ENCODE data around the gene ZWINT. TPM values are rescaled to one million over a fixed set of nuclear protein-coding genes. Genes with fewer than 3 reads are reported as not detected.

Gene ZWINT
- total RNA-seq (20.2 TPM), polyA plus RNA-seq (2.2 TPM)

GRCh38 chr10:56360967-56361612 lies at the start of gene ZWINT:
ZWINT (minus strand) TSS chr10:56361259; CDS start chr10:56361236, 23 bp downstream.
- Histone ChIP-seq H3K36me3 (ENCODE audit: insufficient read depth) (no peaks in the 10 kb centered on the region), H3K27ac (ENCODE audit: low read depth) (no peak within 1 kb of the TSS), H3K4me1 (ENCODE audit: insufficient read depth) (no peaks in the 10 kb centered on the region), H3K4me3 (ENCODE audit: low read depth, low read length) (peak within 1 kb of the TSS; percentile 37)
- DNase-seq (ENCODE audit: extremely low spot score) = peak; percentile 91
- WGBS = under 1% methylated on average over 44 of the region's 44 CpGs

GRCh38 chr10:56383806-56384205 lies 22.7 kb upstream of the ZWINT start:
- Histone ChIP-seq H3K36me3 (ENCODE audit: insufficient read depth) (no peaks in the 10 kb centered on the region), H3K4me3 (ENCODE audit: low read depth, low read length) (no peak overlapping the region), H3K27ac (ENCODE audit: low read depth) (no peak overlapping the region), H3K4me1 (ENCODE audit: insufficient read depth) (no peaks in the 10 kb centered on the region)
- no peak for DNase-seq (ENCODE audit: extremely low spot score)

- H3K36me3 ChIP-seq (ENCODE audit: insufficient read depth) = no peaks in the 10 kb centered on the region
- H3K4me3 ChIP-seq (ENCODE audit: low read depth, low read length) = no peak overlapping the region
- 88% methylated on average over 7 of the region's 7 CpGs for WGBS
- no peaks in the 10 kb centered on the region for H3K4me1 ChIP-seq (ENCODE audit: insufficient read depth)
- DNase-seq (ENCODE audit: extremely low spot score) = no peak
- H3K27ac ChIP-seq (ENCODE audit: low read depth) = no peak overlapping the region
Measured at GRCh38 chr10:56370217-56371113, 9.4 kb upstream of the ZWINT start.

GRCh38 chr10:56360583-56360966 lies 484 bp downstream of the ZWINT start:
- WGBS = 9% methylated on average over 6 of the region's 6 CpGs
- Histone ChIP-seq H3K27ac (ENCODE audit: low read depth) (no peak overlapping the region), H3K36me3 (ENCODE audit: insufficient read depth) (no peaks in the 10 kb centered on the region), H3K4me1 (ENCODE audit: insufficient read depth) (no peaks in the 10 kb centered on the region), H3K4me3 (ENCODE audit: low read depth, low read length) (peak overlapping the region; percentile 37)
- no peak for DNase-seq (ENCODE audit: extremely low spot score)

GRCh38 chr10:56359837-56360236 lies 1.2 kb downstream of the ZWINT start:
- Histone ChIP-seq H3K4me1 (ENCODE audit: insufficient read depth) (no peaks in the 10 kb centered on the region), H3K36me3 (ENCODE audit: insufficient read depth) (no peaks in the 10 kb centered on the region), H3K4me3 (ENCODE audit: low read depth, low read length) (no peak overlapping the region), H3K27ac (ENCODE audit: low read depth) (no peak overlapping the region)
- DNase-seq (ENCODE audit: extremely low spot score) = no peak
- WGBS = 91% methylated on average over 4 of the region's 4 CpGs

- no peaks in the 10 kb centered on the region for H3K36me3 ChIP-seq (ENCODE audit: insufficient read depth)
- no peak overlapping the region for H3K27ac ChIP-seq (ENCODE audit: low read depth)
- H3K4me3 ChIP-seq (ENCODE audit: low read depth, low read length) = no peak overlapping the region
- H3K4me1 ChIP-seq (ENCODE audit: insufficient read depth) = no peaks in the 10 kb centered on the region
- DNase-seq (ENCODE audit: extremely low spot score) = no peak
Measured at GRCh38 chr10:56357018-56357417, 4.0 kb downstream of the ZWINT start.

GRCh38 chr10:56351909-56352630 lies 9.0 kb downstream of the ZWINT start:
- H3K4me3 ChIP-seq (ENCODE audit: low read depth, low read length) = no peak overlapping the region
- WGBS = 94% methylated on average over 20 of the region's 20 CpGs
- H3K4me1 ChIP-seq (ENCODE audit: insufficient read depth) = no peaks in the 10 kb centered on the region
- no peak for DNase-seq (ENCODE audit: extremely low spot score)
- H3K27ac ChIP-seq (ENCODE audit: low read depth) = no peak overlapping the region
- no peaks in the 10 kb centered on the region for H3K36me3 ChIP-seq (ENCODE audit: insufficient read depth)

GRCh38 chr10:56349611-56350010 lies 11.4 kb downstream of the ZWINT start:
- H3K4me1 ChIP-seq (ENCODE audit: insufficient read depth) = no peaks in the 10 kb centered on the region
- H3K36me3 ChIP-seq (ENCODE audit: insufficient read depth) = no peaks in the 10 kb centered on the region
- no peak for DNase-seq (ENCODE audit: extremely low spot score)
- H3K4me3 ChIP-seq (ENCODE audit: low read depth, low read length) = no peak overlapping the region
- no peak overlapping the region for H3K27ac ChIP-seq (ENCODE audit: low read depth)
- 94% methylated on average over 1 of the region's 1 CpG for WGBS

GRCh38 chr10:56348101-56348500 lies 13.0 kb downstream of the ZWINT start:
- Histone ChIP-seq H3K4me1 (ENCODE audit: insufficient read depth) (no peaks in the 10 kb centered on the region), H3K36me3 (ENCODE audit: insufficient read depth) (no peaks in the 10 kb centered on the region), H3K27ac (ENCODE audit: low read depth) (no peak overlapping the region), H3K4me3 (ENCODE audit: low read depth, low read length) (no peak overlapping the region)
- 54% methylated on average over 3 of the region's 3 CpGs for WGBS
- no peak for DNase-seq (ENCODE audit: extremely low spot score)

- Histone ChIP-seq H3K36me3 (ENCODE audit: insufficient read depth) (no peaks in the 10 kb centered on the region), H3K4me3 (ENCODE audit: low read depth, low read length) (no peak overlapping the region), H3K4me1 (ENCODE audit: insufficient read depth) (no peaks in the 10 kb centered on the region), H3K27ac (ENCODE audit: low read depth) (no peak overlapping the region)
- DNase-seq (ENCODE audit: extremely low spot score) = no peak
Measured at GRCh38 chr10:56346845-56347415, 14.1 kb downstream of the ZWINT start.

GRCh38 chr10:56341612-56342011 lies 19.4 kb downstream of the ZWINT start:
- no peaks in the 10 kb centered on the region for H3K4me1 ChIP-seq (ENCODE audit: insufficient read depth)
- no peak for DNase-seq (ENCODE audit: extremely low spot score)
- no peak overlapping the region for H3K27ac ChIP-seq (ENCODE audit: low read depth)
- no peaks in the 10 kb centered on the region for H3K36me3 ChIP-seq (ENCODE audit: insufficient read depth)
- WGBS = 92% methylated on average over 1 of the region's 1 CpG
- no peak overlapping the region for H3K4me3 ChIP-seq (ENCODE audit: low read depth, low read length)

GRCh38 chr10:56329961-56330360 lies 31.1 kb downstream of the ZWINT start:
- DNase-seq (ENCODE audit: extremely low spot score) = no peak
- H3K27ac ChIP-seq (ENCODE audit: low read depth) = no peak overlapping the region
- WGBS = 96% methylated on average over 2 of the region's 2 CpGs
- no peaks in the 10 kb centered on the region for H3K36me3 ChIP-seq (ENCODE audit: insufficient read depth)
- H3K4me3 ChIP-seq (ENCODE audit: low read depth, low read length) = no peak overlapping the region
- no peaks in the 10 kb centered on the region for H3K4me1 ChIP-seq (ENCODE audit: insufficient read depth)

- no peak overlapping the region for H3K4me3 ChIP-seq (ENCODE audit: low read depth, low read length)
- no peaks in the 10 kb centered on the region for H3K4me1 ChIP-seq (ENCODE audit: insufficient read depth)
- no peaks in the 10 kb centered on the region for H3K36me3 ChIP-seq (ENCODE audit: insufficient read depth)
- H3K27ac ChIP-seq (ENCODE audit: low read depth) = no peak overlapping the region
- no peak for DNase-seq (ENCODE audit: extremely low spot score)
- WGBS = 72% methylated on average over 3 of the region's 3 CpGs
Measured at GRCh38 chr10:56327118-56327517, 33.9 kb downstream of the ZWINT start.
